ENCODE results near the gene TTC39C.

- no peak for TF ChIP-seq EZH2 (IDR thresholded peaks at IDR 0.05; ENCODE audit: borderline replicate concordance, low read depth, low read length, poor library complexity, severe bottlenecking)
- TF ChIP-seq, protein P1, sequence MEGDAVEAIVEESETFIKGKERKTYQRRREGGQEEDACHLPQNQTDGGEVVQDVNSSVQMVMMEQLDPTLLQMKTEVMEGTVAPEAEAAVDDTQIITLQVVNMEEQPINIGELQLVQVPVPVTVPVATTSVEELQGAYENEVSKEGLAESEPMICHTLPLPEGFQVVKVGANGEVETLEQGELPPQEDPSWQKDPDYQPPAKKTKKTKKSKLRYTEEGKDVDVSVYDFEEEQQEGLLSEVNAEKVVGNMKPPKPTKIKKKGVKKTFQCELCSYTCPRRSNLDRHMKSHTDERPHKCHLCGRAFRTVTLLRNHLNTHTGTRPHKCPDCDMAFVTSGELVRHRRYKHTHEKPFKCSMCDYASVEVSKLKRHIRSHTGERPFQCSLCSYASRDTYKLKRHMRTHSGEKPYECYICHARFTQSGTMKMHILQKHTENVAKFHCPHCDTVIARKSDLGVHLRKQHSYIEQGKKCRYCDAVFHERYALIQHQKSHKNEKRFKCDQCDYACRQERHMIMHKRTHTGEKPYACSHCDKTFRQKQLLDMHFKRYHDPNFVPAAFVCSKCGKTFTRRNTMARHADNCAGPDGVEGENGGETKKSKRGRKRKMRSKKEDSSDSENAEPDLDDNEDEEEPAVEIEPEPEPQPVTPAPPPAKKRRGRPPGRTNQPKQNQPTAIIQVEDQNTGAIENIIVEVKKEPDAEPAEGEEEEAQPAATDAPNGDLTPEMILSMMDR (conservative IDR thresholded peaks at IDR 0.05; ENCODE audit: low read depth, low read length): no peak
These were observed 43.2 kb downstream of the TTC39C start for GRCh38 chr18:24057804-24058203.
